Measurements from ENCODE around the gene SSPN.
A peak's percentile ranks its signal among the peaks of the same experiment; 100 is the strongest.

SSPN gene

GRCh38 chr12:26187014-26187798 is 8.2 kb upstream of the SSPN start:
- DNase-seq (ENCODE audit: low read depth), result no peak
- H3K4me3 ChIP-seq (ENCODE audit: low read length), result no peak overlapping the region
- TF ChIP-seq CTCF (conservative IDR thresholded peaks at IDR 0.05; ENCODE audit: low read depth, low read length), result no peak

GRCh38 chr12:26188127-26188526 is 7.2 kb upstream of the SSPN start:
- no peak for TF ChIP-seq CTCF (conservative IDR thresholded peaks at IDR 0.05; ENCODE audit: low read depth, low read length)
- DNase-seq (ENCODE audit: low read depth), result peak; percentile 66
- H3K4me3 ChIP-seq (ENCODE audit: low read length), result no peak overlapping the region

- H3K4me3 ChIP-seq (ENCODE audit: low read length), result no peak overlapping the region
- no peak for DNase-seq (ENCODE audit: low read depth)
- TF ChIP-seq CTCF (conservative IDR thresholded peaks at IDR 0.05; ENCODE audit: low read depth, low read length), result no peak
Observed at GRCh38 chr12:26188641-26189040, 6.7 kb upstream of the SSPN start.

- DNase-seq (ENCODE audit: low read depth), result no peak
- H3K4me3 ChIP-seq (ENCODE audit: low read length), result no peak overlapping the region
- TF ChIP-seq CTCF (conservative IDR thresholded peaks at IDR 0.05; ENCODE audit: low read depth, low read length), result no peak
Observed at GRCh38 chr12:26192142-26192541, 3.2 kb upstream of the SSPN start.

- no peak for DNase-seq (ENCODE audit: low read depth)
- no peak overlapping the region for H3K4me3 ChIP-seq (ENCODE audit: low read length)
- TF ChIP-seq CTCF (conservative IDR thresholded peaks at IDR 0.05; ENCODE audit: low read depth, low read length), result no peak
Observed at GRCh38 chr12:26193539-26193938, 1.8 kb upstream of the SSPN start.

- no peak for TF ChIP-seq CTCF (conservative IDR thresholded peaks at IDR 0.05; ENCODE audit: low read depth, low read length)
Observed at GRCh38 chr12:26195641-26196420, 458 bp downstream of the SSPN start.

GRCh38 chr12:26196421-26196716 is 996 bp downstream of the SSPN start:
- peak overlapping the region; percentile 59 for H3K4me3 ChIP-seq (ENCODE audit: low read length)
- no peak for DNase-seq (ENCODE audit: low read depth)
- no peak for TF ChIP-seq CTCF (conservative IDR thresholded peaks at IDR 0.05; ENCODE audit: low read depth, low read length)

More at GRCh38 chr12:26195641-26196420, 458 bp downstream of the SSPN start:
- peak overlapping the region; percentile 59 for H3K4me3 ChIP-seq (ENCODE audit: low read length)
- DNase-seq (ENCODE audit: low read depth), result no peak

Data from retinal pigment epithelial cell (primary cell).